ENCODE measurements around the gene EIPR1. TPM values are rescaled to one million over a fixed set of nuclear protein-coding genes. Genes with fewer than 3 reads are reported as not detected.

Gene EIPR1
- total and polyA plus RNA-seq, 2 donors (not counting 3 experiments of a cell fraction or from before 2014, with no cell fraction given), result 30.8 to 57.3 TPM

DNA sequence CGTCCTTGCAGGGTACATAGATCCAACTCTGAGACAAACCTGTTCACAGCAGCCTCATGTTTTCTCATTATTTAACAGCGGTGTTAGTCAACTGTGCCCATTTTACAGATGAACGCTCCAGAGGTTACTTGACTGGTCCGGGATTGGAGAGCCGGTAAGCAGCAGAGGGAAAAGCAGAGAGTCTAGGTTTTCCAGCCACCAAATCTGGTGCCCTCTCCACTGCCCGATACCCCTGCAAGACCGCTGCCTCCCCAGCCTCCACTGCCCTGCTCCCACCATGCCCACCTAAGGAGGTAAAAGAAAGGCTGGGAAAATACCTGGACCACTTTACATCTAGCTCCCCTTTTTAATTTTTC is 51.5 kb downstream of the EIPR1 start:
- Histone ChIP-seq H2AFZ (ENCODE audit: low read depth, low read length) (no peak overlapping the region), H3K4me3 (replicated peaks in 1 of 3; ENCODE audit: insufficient read depth in 1 of 3, low read depth in 1 of 3, low read length in 3 of 3) (no peak overlapping the region), H3K9me3 (replicated peaks; ENCODE audit: control insufficient read depth, insufficient read depth, low read length) (no peaks in the 10 kb centered on the region), H3K9me1 (replicated peaks; ENCODE audit: control insufficient read depth, extremely low read depth, insufficient read depth, low read length) (no peaks in the 10 kb centered on the region), H3K79me2 (ENCODE audit: control insufficient read depth, insufficient read depth, low read length) (no peaks in the 10 kb centered on the region), H3K27me3 (ENCODE audit: control insufficient read depth in 2 of 2, insufficient read depth in 2 of 2, low read length in 2 of 2) (no peaks in the 10 kb centered on the region), H3K4me1 (ENCODE audit: control insufficient read depth, extremely low read depth, insufficient read depth, low read length) (no peaks in the 10 kb centered on the region), H3K4me2 (ENCODE audit: insufficient read depth, low read length) (no peak overlapping the region), H4K20me1 (replicated peaks; ENCODE audit: control insufficient read depth, extremely low read depth, insufficient read depth, low read length) (no peaks in the 10 kb centered on the region), H3K9ac (replicated peaks; ENCODE audit: extremely low read depth, insufficient read depth, low read length) (no peak overlapping the region), H3K36me3 (ENCODE audit: control insufficient read depth in 2 of 2, extremely low read depth in 1 of 2, insufficient read depth in 2 of 2, low read length in 2 of 2) (peaks cover 0 to 5% of the 10 kb centered on the region in 2 experiments), H3K27ac (ENCODE audit: insufficient read depth, low read depth, low read length) (no peak overlapping the region)
- intact Hi-C loops (cut with micrococcal nuclease), result no loop called here
- DNase-seq (ENCODE audit: low read depth, low spot score) (no peak), FAIRE-seq (no peak)
- no TSS peak for BruUV-seq (replicated peaks)
- dilution Hi-C loops (cut with MboI; ENCODE audit: extremely low pct_ligation_motif_present, low sequenced_read_pairs), result no loop called here
- no peak for TF ChIP-seq EZH2 (IDR thresholded peaks at IDR 0.05; ENCODE audit: borderline replicate concordance, low read depth, low read length, severe bottlenecking)
- TF ChIP-seq, protein P1, sequence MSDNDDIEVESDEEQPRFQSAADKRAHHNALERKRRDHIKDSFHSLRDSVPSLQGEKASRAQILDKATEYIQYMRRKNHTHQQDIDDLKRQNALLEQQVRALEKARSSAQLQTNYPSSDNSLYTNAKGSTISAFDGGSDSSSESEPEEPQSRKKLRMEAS (IDR thresholded peaks at IDR 0.05; ENCODE audit: insufficient read depth, insufficient read length), result no peak
- TF ChIP-seq POLR2AphosphoS5 (IDR thresholded peaks at IDR 0.05; ENCODE audit: insufficient read depth, low read depth, low read length), result no peak
- TF ChIP-seq GATA2 (IDR thresholded peaks at IDR 0.05; ENCODE audit: insufficient read depth, insufficient read length, low read depth, low read length), result no peak
- TF ChIP-seq MYC (IDR thresholded peaks at IDR 0.05; ENCODE audit: low read depth, low read length), result no peak
- TF ChIP-seq FOS (IDR thresholded peaks at IDR 0.05; ENCODE audit: borderline replicate concordance, insufficient read depth, low read length), result no peak
- no peak for TF ChIP-seq JUN (IDR thresholded peaks at IDR 0.05; ENCODE audit: borderline replicate concordance, insufficient read depth, insufficient read length, low read depth)
- TF ChIP-seq, protein P2, sequence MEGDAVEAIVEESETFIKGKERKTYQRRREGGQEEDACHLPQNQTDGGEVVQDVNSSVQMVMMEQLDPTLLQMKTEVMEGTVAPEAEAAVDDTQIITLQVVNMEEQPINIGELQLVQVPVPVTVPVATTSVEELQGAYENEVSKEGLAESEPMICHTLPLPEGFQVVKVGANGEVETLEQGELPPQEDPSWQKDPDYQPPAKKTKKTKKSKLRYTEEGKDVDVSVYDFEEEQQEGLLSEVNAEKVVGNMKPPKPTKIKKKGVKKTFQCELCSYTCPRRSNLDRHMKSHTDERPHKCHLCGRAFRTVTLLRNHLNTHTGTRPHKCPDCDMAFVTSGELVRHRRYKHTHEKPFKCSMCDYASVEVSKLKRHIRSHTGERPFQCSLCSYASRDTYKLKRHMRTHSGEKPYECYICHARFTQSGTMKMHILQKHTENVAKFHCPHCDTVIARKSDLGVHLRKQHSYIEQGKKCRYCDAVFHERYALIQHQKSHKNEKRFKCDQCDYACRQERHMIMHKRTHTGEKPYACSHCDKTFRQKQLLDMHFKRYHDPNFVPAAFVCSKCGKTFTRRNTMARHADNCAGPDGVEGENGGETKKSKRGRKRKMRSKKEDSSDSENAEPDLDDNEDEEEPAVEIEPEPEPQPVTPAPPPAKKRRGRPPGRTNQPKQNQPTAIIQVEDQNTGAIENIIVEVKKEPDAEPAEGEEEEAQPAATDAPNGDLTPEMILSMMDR (IDR thresholded peaks at IDR 0.05; ENCODE audit: extremely low read depth in 1 of 2, insufficient read depth in 1 of 2, low read depth in 1 of 2, low read length in 2 of 2), result no peak
- TF ChIP-seq POLR2A (IDR thresholded peaks at IDR 0.05; ENCODE audit: low read depth, low read length), result no peak
- ChIA-PET POLR2A (no interaction called here), CTCF (interaction anchor here (1.3 kb wide), 1 partner anchor 23 kb away, joined by 3 read pairs; no protein-coding TSS in a partner anchor)
